Endodermal cell (in vitro differentiated cells): Measurements from ENCODE around the gene CASP5. TPM values are rescaled to one million over a fixed set of nuclear protein-coding genes. Genes with fewer than 3 reads are reported as not detected.

Experiments used
- DNase-seq: peaks from one replicate; pipeline ENCODE4 v3.0.0-alpha.2; 2017
- H3K27ac ChIP-seq: 2 replicates; pipeline ENCODE4 v1.5.1; 2013; ENCODE audit warnings: mild to moderate bottlenecking, low read depth, low read length, moderate library complexity
- H3K27me3 ChIP-seq: 2 replicates; pipeline ENCODE4 v1.6.1; 2013; ENCODE audit warnings: mild to moderate bottlenecking, low read length, moderate library complexity; ENCODE audit not compliant: insufficient read depth, control insufficient read depth, poor library complexity, severe bottlenecking
- H3K36me3 ChIP-seq: 2 replicates; pipeline ENCODE4 v1.7.0; 2013; ENCODE audit warnings: mild to moderate bottlenecking, low read length, moderate library complexity; ENCODE audit not compliant: control insufficient read depth, insufficient read depth
- H3K4me1 ChIP-seq: one replicate; pipeline ENCODE4 v1.7.0; 2013; ENCODE audit warnings: low read length; ENCODE audit not compliant: control insufficient read depth, insufficient read depth
- H3K4me3 ChIP-seq: 2 replicates; pipeline ENCODE4 v1.5.1; 2013; ENCODE audit warnings: mild to moderate bottlenecking, low read length, moderate library complexity
- H3K9ac ChIP-seq: 2 replicates; pipeline ENCODE4 v1.6.1; 2013; ENCODE audit warnings: mild to moderate bottlenecking, low read length, moderate library complexity; ENCODE audit not compliant: poor library complexity, severe bottlenecking; ENCODE audit errors: extremely low read depth
- H3K9me3 ChIP-seq: 2 replicates; pipeline ENCODE4 v1.6.1; 2013; ENCODE audit warnings: mild to moderate bottlenecking, low read length, moderate library complexity; ENCODE audit not compliant: control insufficient read depth
- H3K27ac Mint-ChIP-seq: 2 replicates; pipeline ENCODE4 v1.8.0; 2020; ENCODE audit warnings: mixed read lengths
- H3K27me3 Mint-ChIP-seq: 2 replicates; pipeline ENCODE4 v1.8.0; 2021; ENCODE audit warnings: mild to moderate bottlenecking, mixed read lengths; ENCODE audit not compliant: insufficient read depth
- H3K36me3 Mint-ChIP-seq: 2 replicates; pipeline ENCODE4 v1.8.0; 2020; ENCODE audit warnings: low read depth, mixed read lengths
- H3K4me1 Mint-ChIP-seq: 2 replicates; pipeline ENCODE4 v1.8.0; 2020; ENCODE audit warnings: mixed read lengths
- H3K4me3 Mint-ChIP-seq: 2 replicates; pipeline ENCODE4 v1.8.0; 2020; ENCODE audit warnings: mild to moderate bottlenecking, moderate library complexity, mixed read lengths
- H3K9me3 Mint-ChIP-seq: 2 replicates; pipeline ENCODE4 v1.8.0; 2020; ENCODE audit warnings: mild to moderate bottlenecking, mixed read lengths
- WGBS, 2 experiments: methylation state at CpG; one replicate each; pipeline versions ENCODE4 v1.1.5 to v1.1.7; 2013; ENCODE audit warnings: missing lambda C conversion rate in 2 of 2, mixed read lengths in 1 of 2; ENCODE audit not compliant: insufficient coverage in 1 of 2, insufficient read length in 1 of 2; 5-methylcytosine and 5-hydroxymethylcytosine counted together
- total RNA-seq, 2 donors: library from RNA; stranded (reverse); fragmentation: NEBNext Ultra II Directional in 1 of 2; extraction: Animal tissue kit (Norgen Biotek cat#: 25700) in 1 of 2; gene quantifications; 2 replicates in 1 of 2; 3 replicates in 1 of 2; pipeline ENCODE4 v1.2.1, GENCODE V29; 2021
- TF ChIP-seq, protein P1 (sequence below): fragments of 200-600 bp; sonication (generic); conservative IDR thresholded peaks from 2 replicates; pipeline ENCODE4 v1.5.0; 2021; ENCODE audit warnings: antibody characterized with exemption, mild to moderate bottlenecking

Gene CASP5
- total RNA-seq, 2 donors from 2014 or later: not detected

GRCh38 chr11:105056446-105056845 is 33.5 kb upstream of the CASP5 start:
- Histone ChIP-seq H3K36me3 (no peaks in the 10 kb centered on the region), H3K27ac (no peak overlapping the region), H3K9ac (no peak overlapping the region), H3K27me3 (no peaks in the 10 kb centered on the region), H3K4me1 (peaks cover 4% of the 10 kb centered on the region), H3K9me3 (no peaks in the 10 kb centered on the region), H3K4me3 (no peak overlapping the region)
- 100% methylated on average over 1 of the region's 1 CpG; no CpG with 5 or more reads in 1 of the 2 experiments for WGBS, 2 experiments
- no peaks in the 10 kb centered on the region for H3K9me3 Mint-ChIP-seq
- H3K4me3 Mint-ChIP-seq: no peak overlapping the region
- H3K27me3 Mint-ChIP-seq: no peaks in the 10 kb centered on the region
- no peaks in the 10 kb centered on the region for H3K36me3 Mint-ChIP-seq
- TF ChIP-seq, protein P1, sequence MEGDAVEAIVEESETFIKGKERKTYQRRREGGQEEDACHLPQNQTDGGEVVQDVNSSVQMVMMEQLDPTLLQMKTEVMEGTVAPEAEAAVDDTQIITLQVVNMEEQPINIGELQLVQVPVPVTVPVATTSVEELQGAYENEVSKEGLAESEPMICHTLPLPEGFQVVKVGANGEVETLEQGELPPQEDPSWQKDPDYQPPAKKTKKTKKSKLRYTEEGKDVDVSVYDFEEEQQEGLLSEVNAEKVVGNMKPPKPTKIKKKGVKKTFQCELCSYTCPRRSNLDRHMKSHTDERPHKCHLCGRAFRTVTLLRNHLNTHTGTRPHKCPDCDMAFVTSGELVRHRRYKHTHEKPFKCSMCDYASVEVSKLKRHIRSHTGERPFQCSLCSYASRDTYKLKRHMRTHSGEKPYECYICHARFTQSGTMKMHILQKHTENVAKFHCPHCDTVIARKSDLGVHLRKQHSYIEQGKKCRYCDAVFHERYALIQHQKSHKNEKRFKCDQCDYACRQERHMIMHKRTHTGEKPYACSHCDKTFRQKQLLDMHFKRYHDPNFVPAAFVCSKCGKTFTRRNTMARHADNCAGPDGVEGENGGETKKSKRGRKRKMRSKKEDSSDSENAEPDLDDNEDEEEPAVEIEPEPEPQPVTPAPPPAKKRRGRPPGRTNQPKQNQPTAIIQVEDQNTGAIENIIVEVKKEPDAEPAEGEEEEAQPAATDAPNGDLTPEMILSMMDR: no peak
- peaks cover 2% of the 10 kb centered on the region for H3K4me1 Mint-ChIP-seq
- no peak for DNase-seq
- H3K27ac Mint-ChIP-seq: no peak overlapping the region

DNA sequence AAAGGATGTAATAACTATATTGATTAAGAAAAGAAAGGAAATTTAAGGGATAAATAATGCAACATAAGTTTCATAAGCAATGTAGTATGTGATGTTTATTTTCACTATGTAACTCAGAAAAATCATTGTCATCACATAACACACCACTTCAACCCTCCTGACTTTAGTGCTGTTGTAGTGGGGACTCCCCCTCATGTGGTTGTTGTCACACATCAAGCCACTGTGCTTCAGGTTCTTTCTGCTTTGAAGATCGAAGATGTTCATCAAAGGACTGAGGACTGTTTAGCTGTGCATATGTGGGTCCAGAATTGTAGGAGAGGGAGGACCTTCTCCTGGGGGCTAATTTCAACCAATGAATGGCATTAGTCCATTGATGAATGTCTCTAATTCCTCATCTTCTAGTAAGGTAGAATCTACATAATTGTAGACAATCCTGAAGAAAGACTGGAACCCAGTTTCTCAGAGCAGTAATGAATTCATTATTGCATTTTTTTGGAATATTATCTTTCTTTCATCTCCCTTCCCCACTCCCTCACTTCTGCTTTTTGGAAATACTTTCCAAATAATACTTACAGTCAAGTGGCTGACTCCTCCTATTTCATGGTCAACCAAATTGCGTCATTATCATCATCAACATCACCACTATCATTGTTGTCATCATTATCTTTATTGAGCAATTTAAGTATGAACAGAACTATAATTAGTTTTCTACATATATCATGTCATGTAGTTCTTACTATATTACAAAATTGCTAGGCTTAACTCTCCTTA is 31.9 kb upstream of the CASP5 start:
- H3K9me3 Mint-ChIP-seq: no peaks in the 10 kb centered on the region
- Histone ChIP-seq H3K9ac (no peak overlapping the region), H3K4me3 (no peak overlapping the region), H3K4me1 (peaks cover 4% of the 10 kb centered on the region), H3K9me3 (no peaks in the 10 kb centered on the region), H3K36me3 (no peaks in the 10 kb centered on the region), H3K27ac (no peak overlapping the region), H3K27me3 (no peaks in the 10 kb centered on the region)
- no peaks in the 10 kb centered on the region for H3K36me3 Mint-ChIP-seq
- no peak overlapping the region for H3K4me3 Mint-ChIP-seq
- H3K4me1 Mint-ChIP-seq: peaks cover 2% of the 10 kb centered on the region
- no peak overlapping the region for H3K27ac Mint-ChIP-seq
- TF ChIP-seq, protein P1: no peak
- 82 to 88% methylated on average over 1 to 2 of the region's 2 CpGs for WGBS, 2 experiments
- H3K27me3 Mint-ChIP-seq: no peaks in the 10 kb centered on the region
- DNase-seq: no peak

GRCh38 chr11:105052487-105052886 is 29.5 kb upstream of the CASP5 start:
- no peak for DNase-seq
- no peak overlapping the region for H3K9ac ChIP-seq
- 98% methylated on average over 3 of the region's 3 CpGs; no CpG with 5 or more reads in 1 of the 2 experiments for WGBS, 2 experiments
- no peaks in the 10 kb centered on the region for H3K27me3 Mint-ChIP-seq
- H3K27ac ChIP-seq: no peak overlapping the region
- H3K4me1 Mint-ChIP-seq: peaks cover 2% of the 10 kb centered on the region
- no peak overlapping the region for H3K4me3 ChIP-seq
- TF ChIP-seq, protein P1: no peak
- H3K9me3 Mint-ChIP-seq: no peaks in the 10 kb centered on the region
- H3K36me3 Mint-ChIP-seq: no peaks in the 10 kb centered on the region
- H3K9me3 ChIP-seq: no peaks in the 10 kb centered on the region
- no peaks in the 10 kb centered on the region for H3K36me3 ChIP-seq
- peaks cover 4% of the 10 kb centered on the region for H3K4me1 ChIP-seq
- no peak overlapping the region for H3K4me3 Mint-ChIP-seq
- no peaks in the 10 kb centered on the region for H3K27me3 ChIP-seq
- no peak overlapping the region for H3K27ac Mint-ChIP-seq
